Stimulated activated CD4-positive, alpha-beta T cell treated with anti-CD3 and anti-CD28 coated beads, TNF-alpha, amount 100 ng/mL, for 4 hours (primary cell): ENCODE results near the gene TEC.
"Not testable (repeated sequence)": the region's sequence is repeated elsewhere in the genome, so short reads cannot be mapped to it uniquely, and the experiment has no call there.

Experiments used
- DNase-seq, 3 experiments: peaks; one replicate each; pipeline ENCODE4 v3.0.0-alpha.2; 2020; ENCODE audit warnings: low read depth in 3 of 3

The TEC gene

GRCh38 chr4:48196758-48197504 lies 72.7 kb downstream of the TEC start:
- DNase-seq, result no peak

- DNase-seq, result no peak
Observed at GRCh38 chr4:48195853-48196252, 73.8 kb downstream of the TEC start.

GRCh38 chr4:48195374-48195773 lies 74.3 kb downstream of the TEC start:
- no peak for DNase-seq

GRCh38 chr4:48194971-48195370 lies 74.7 kb downstream of the TEC start:
- DNase-seq, result no peak

GRCh38 chr4:48193921-48194468 lies 75.6 kb downstream of the TEC start:
- DNase-seq, result no peak

- DNase-seq, result no peak
Observed at GRCh38 chr4:48193096-48193836, 76.4 kb downstream of the TEC start.

GRCh38 chr4:48191758-48192157 lies 77.9 kb downstream of the TEC start:
- no peak for DNase-seq

GRCh38 chr4:48190839-48191238 lies 78.8 kb downstream of the TEC start:
- no peak for DNase-seq

- no peak for DNase-seq
Observed at GRCh38 chr4:48189731-48190130, 79.9 kb downstream of the TEC start.

- no peak for DNase-seq
Observed at GRCh38 chr4:48188390-48188789, 81.2 kb downstream of the TEC start.

GRCh38 chr4:48187813-48188212 lies 81.8 kb downstream of the TEC start:
- no peak for DNase-seq

GRCh38 chr4:48187066-48187465 lies 82.6 kb downstream of the TEC start:
- DNase-seq, result not testable (repeated sequence)

- DNase-seq, result not testable (repeated sequence)
Observed at GRCh38 chr4:48186394-48186793, 83.2 kb downstream of the TEC start.

GRCh38 chr4:48184882-48185281 lies 84.8 kb downstream of the TEC start:
- DNase-seq, result no peak

GRCh38 chr4:48180234-48180633 lies 89.4 kb downstream of the TEC start:
- no peak for DNase-seq

- no peak for DNase-seq
Observed at GRCh38 chr4:48178931-48179330, 90.7 kb downstream of the TEC start.

- DNase-seq, result no peak
Observed at GRCh38 chr4:48175806-48176205, 93.8 kb downstream of the TEC start.

- no peak for DNase-seq
Observed at GRCh38 chr4:48175328-48175727, 94.3 kb downstream of the TEC start.

GRCh38 chr4:48173056-48173991 lies 96.3 kb downstream of the TEC start:
- DNase-seq, result no peak

GRCh38 chr4:48172651-48173050 lies 97.0 kb downstream of the TEC start:
- DNase-seq, result no peak

GRCh38 chr4:48169636-48170035 lies 100.0 kb downstream of the TEC start:
- no peak for DNase-seq
